ENCODE measurements around the gene SMCR8. TPM values are rescaled to one million over a fixed set of nuclear protein-coding genes. Genes with fewer than 3 reads are reported as not detected.

SMCR8 gene
- total and polyA plus RNA-seq, 2 of the 13 experiments (the other 11 are each of a cell fraction or from before 2014, with no cell fraction given), result 7.6 to 11.8 TPM

- no peak for TF ChIP-seq ZNF782 (CRISPR knock-in tag; IDR thresholded peaks at IDR 0.05; ENCODE audit: borderline replicate concordance)
Measured at GRCh38 chr17:18270046-18270931, 44.8 kb upstream of the SMCR8 start (continued).

GRCh38 chr17:18277076-18277475 lies 38.0 kb upstream of the SMCR8 start:
- no peak overlapping the region for H3K4me3 ChIP-seq (replicated peaks in 1 of 3; ENCODE audit: insufficient read depth in 1 of 3, low read depth in 2 of 3, low read length in 3 of 3)
- TF ChIP-seq MATR3 (CRISPR knock-in tag; IDR thresholded peaks at IDR 0.05), result no peak
- TF ChIP-seq SP5 (CRISPR knock-in tag; IDR thresholded peaks at IDR 0.05; ENCODE audit: borderline replicate concordance, low read depth), result no peak
- TF ChIP-seq, protein P1, sequence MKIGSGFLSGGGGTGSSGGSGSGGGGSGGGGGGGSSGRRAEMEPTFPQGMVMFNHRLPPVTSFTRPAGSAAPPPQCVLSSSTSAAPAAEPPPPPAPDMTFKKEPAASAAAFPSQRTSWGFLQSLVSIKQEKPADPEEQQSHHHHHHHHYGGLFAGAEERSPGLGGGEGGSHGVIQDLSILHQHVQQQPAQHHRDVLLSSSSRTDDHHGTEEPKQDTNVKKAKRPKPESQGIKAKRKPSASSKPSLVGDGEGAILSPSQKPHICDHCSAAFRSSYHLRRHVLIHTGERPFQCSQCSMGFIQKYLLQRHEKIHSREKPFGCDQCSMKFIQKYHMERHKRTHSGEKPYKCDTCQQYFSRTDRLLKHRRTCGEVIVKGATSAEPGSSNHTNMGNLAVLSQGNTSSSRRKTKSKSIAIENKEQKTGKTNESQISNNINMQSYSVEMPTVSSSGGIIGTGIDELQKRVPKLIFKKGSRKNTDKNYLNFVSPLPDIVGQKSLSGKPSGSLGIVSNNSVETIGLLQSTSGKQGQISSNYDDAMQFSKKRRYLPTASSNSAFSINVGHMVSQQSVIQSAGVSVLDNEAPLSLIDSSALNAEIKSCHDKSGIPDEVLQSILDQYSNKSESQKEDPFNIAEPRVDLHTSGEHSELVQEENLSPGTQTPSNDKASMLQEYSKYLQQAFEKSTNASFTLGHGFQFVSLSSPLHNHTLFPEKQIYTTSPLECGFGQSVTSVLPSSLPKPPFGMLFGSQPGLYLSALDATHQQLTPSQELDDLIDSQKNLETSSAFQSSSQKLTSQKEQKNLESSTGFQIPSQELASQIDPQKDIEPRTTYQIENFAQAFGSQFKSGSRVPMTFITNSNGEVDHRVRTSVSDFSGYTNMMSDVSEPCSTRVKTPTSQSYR (CRISPR knock-in tag; IDR thresholded peaks at IDR 0.05; ENCODE audit: borderline replicate concordance), result no peak
- TF ChIP-seq, protein P2, sequence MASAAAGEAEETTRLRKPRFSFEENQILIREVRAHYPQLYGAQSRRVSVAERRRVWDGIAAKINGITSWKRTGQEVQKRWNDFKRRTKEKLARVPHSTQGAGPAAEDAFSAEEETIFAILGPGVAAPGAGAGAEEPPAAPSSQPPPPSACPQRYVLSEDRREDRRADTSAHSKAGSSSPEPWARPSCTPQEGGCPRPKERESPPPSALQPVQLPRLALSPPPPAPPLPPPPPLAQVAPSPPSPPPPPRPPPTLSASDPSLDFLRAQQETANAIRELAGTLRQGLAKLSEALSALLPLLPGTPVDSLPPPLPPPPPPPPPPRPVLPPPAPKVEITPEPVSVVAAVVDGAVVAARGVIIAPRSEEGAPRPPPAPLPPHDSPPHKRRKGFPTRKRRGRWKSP (CRISPR knock-in tag; IDR thresholded peaks at IDR 0.05), result no peak
- TF ChIP-seq, protein P3, sequence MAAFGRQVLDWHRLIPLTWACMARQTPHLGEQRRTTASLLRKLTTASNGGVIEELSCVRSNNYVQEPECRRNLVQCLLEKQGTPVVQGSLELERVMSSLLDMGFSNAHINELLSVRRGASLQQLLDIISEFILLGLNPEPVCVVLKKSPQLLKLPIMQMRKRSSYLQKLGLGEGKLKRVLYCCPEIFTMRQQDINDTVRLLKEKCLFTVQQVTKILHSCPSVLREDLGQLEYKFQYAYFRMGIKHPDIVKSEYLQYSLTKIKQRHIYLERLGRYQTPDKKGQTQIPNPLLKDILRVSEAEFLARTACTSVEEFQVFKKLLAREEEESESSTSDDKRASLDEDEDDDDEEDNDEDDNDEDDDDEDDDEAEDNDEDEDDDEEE (CRISPR knock-in tag; IDR thresholded peaks at IDR 0.05), result no peak
- no peak for TF ChIP-seq ZSCAN25 (CRISPR knock-in tag; IDR thresholded peaks at IDR 0.05)
- TF ChIP-seq, protein P4, sequence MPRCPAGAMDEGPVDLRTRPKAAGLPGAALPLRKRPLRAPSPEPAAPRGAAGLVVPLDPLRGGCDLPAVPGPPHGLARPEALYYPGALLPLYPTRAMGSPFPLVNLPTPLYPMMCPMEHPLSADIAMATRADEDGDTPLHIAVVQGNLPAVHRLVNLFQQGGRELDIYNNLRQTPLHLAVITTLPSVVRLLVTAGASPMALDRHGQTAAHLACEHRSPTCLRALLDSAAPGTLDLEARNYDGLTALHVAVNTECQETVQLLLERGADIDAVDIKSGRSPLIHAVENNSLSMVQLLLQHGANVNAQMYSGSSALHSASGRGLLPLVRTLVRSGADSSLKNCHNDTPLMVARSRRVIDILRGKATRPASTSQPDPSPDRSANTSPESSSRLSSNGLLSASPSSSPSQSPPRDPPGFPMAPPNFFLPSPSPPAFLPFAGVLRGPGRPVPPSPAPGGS (CRISPR knock-in tag; IDR thresholded peaks at IDR 0.05), result no peak
- TF ChIP-seq SETDB1 (CRISPR knock-in tag; IDR thresholded peaks at IDR 0.05; ENCODE audit: borderline replicate concordance), result no peak
- BruUV-seq (replicated peaks), result no TSS peak
- intact Hi-C loops (cut with micrococcal nuclease; ENCODE audit: unreplicated experiment) (no loop called here), in situ Hi-C loops (cut with HindIII; ENCODE audit: extremely low pct_ligation_motif_present, low pct_unique_long_range_greater_than_20kb) (no loop called here)
- FAIRE-seq, result no peak
- no peak overlapping the region for H2AFZ ChIP-seq (ENCODE audit: low read length)
- no peaks in the 10 kb centered on the region for H3K4me1 ChIP-seq (ENCODE audit: insufficient read depth, low read length)
- no peak overlapping the region for H3K9ac ChIP-seq (ENCODE audit: insufficient read depth, low read depth, low read length)
- ChIA-PET POLR2A (no interaction called here), CTCF (ENCODE audit: low intra/inter-chr PET ratio, low total read pairs) (no interaction called here)
- ATAC-seq, result no peak
- H3K9me3 ChIP-seq (ENCODE audit: low read length), result no peaks in the 10 kb centered on the region
- no peak overlapping the region for H3K27ac ChIP-seq (ENCODE audit: extremely low read length, insufficient read depth, low read length)
- no peaks in the 10 kb centered on the region for H4K20me1 ChIP-seq (ENCODE audit: insufficient read depth, low read length)
- H3K27me3 ChIP-seq (ENCODE audit: control insufficient read depth in 1 of 2, insufficient read depth in 2 of 2, low read length in 2 of 2), result no peaks in the 10 kb centered on the region
- WGBS (ENCODE audit: low lambda C conversion rate), result 95% methylated on average over 1 of the region's 1 CpG
- H3K4me2 ChIP-seq (ENCODE audit: low read depth, low read length), result no peak overlapping the region
- H3K36me3 ChIP-seq (replicated peaks in 1 of 2; ENCODE audit: control insufficient read depth in 1 of 2, insufficient read depth in 2 of 2, low read length in 2 of 2), result peaks cover 31 to 61% of the 10 kb centered on the region in 2 experiments
- H3K79me2 ChIP-seq (ENCODE audit: insufficient read depth, low read length), result no peaks in the 10 kb centered on the region
- no peak for DNase-seq (ENCODE audit: low spot score)
